Ascending aorta (tissue), 2 donors: Measurements from ENCODE around the gene NACC2. TPM values are rescaled to one million over a fixed set of nuclear protein-coding genes. Genes with fewer than 3 reads are reported as not detected.
A peak's percentile ranks its signal among the peaks of the same experiment; 100 is the strongest.

Experiments used
- DNase-seq, 2 donors: peaks; one replicate each; pipeline ENCODE4 v3.0.0-alpha.2; 2019; ENCODE audit warnings: low spot score in 2 of 2
- H3K27ac ChIP-seq, 2 donors: fragments of 200-600 bp; sonication (generic); one replicate each; pipeline ENCODE4 v1.5.1; 2016 to 2017; ENCODE audit warnings: mild to moderate bottlenecking in 1 of 2
- H3K27me3 ChIP-seq: fragments of 200-600 bp; sonication (generic); one replicate; pipeline ENCODE4 v1.5.1; 2017
- H3K36me3 ChIP-seq, 2 donors: fragments of 200-600 bp; sonication (generic); one replicate each; pipeline ENCODE4 v1.5.1; 2016
- H3K4me1 ChIP-seq, 2 donors: fragments of 200-600 bp; sonication (generic); one replicate each; pipeline ENCODE4 v1.5.1; 2016 to 2017; ENCODE audit warnings: mild to moderate bottlenecking in 1 of 2
- H3K4me3 ChIP-seq, 2 donors: fragments of 200-600 bp; sonication (generic); one replicate each; pipeline ENCODE4 v1.5.1; 2016 to 2017; ENCODE audit warnings: mild to moderate bottlenecking in 1 of 2
- H3K9me3 ChIP-seq, 2 donors: fragments of 200-600 bp; sonication (generic); one replicate each; pipeline ENCODE4 v1.5.1; 2016
- CTCF ChIP-seq, 3 experiments: fragments of 200-600 bp in 2 of 3; fragments of 450-650 bp in 1 of 3; sonication (generic) in 2 of 3; IDR thresholded peaks; one replicate each; pipeline ENCODE4 v1.5.1; 2016 to 2019; ENCODE audit warnings: antibody characterized with exemption in 3 of 3, mild to moderate bottlenecking in 1 of 3, moderate library complexity in 1 of 3
- intact Hi-C: fragments of 100-400 bp; cut with DNase I; formaldehyde crosslinking; loops from one replicate; pipeline ENCODE4 v1.15.1; 2023
- total RNA-seq: library from RNA; depleted of rRNA; stranded (reverse); fragments of >200 nt; gene quantifications from one replicate; pipeline ENCODE4 v1.1.0, GENCODE V29; 2016

The NACC2 gene
- total RNA-seq, 1 donor from 2014 or later, result 72.2 TPM

DNA sequence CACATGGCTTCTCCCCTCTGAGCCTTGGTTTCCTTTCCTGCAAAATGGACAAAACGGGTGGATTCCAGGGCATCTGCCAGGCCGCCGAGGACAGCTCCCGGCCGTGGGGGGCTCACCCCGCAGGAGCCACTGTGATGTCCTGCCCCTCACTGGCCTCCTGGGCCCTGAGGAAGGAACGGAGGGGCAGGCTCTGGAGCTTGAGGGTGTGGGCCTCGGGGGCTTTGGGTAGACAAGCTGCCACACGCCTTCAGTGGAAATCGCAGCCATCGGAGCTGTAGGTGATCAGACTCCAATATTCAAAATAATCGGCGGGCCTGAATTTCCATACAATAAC, 101.7 kb downstream of the NACC2 start:
- no peak for DNase-seq
- H3K27me3 ChIP-seq, result no peaks in the 10 kb centered on the region
- peak overlapping the region; percentile 70 to 72 for H3K27ac ChIP-seq
- no peak for TF ChIP-seq CTCF (IDR thresholded peaks at IDR 0.05)
- peak overlapping the region; percentile 31 to 34 for H3K4me3 ChIP-seq
- peaks cover 10 to 15% of the 10 kb centered on the region in 2 donors for H3K4me1 ChIP-seq
- no peaks in the 10 kb centered on the region for H3K36me3 ChIP-seq
- intact Hi-C loops, result no loop called here
- no peaks in the 10 kb centered on the region for H3K9me3 ChIP-seq

DNA sequence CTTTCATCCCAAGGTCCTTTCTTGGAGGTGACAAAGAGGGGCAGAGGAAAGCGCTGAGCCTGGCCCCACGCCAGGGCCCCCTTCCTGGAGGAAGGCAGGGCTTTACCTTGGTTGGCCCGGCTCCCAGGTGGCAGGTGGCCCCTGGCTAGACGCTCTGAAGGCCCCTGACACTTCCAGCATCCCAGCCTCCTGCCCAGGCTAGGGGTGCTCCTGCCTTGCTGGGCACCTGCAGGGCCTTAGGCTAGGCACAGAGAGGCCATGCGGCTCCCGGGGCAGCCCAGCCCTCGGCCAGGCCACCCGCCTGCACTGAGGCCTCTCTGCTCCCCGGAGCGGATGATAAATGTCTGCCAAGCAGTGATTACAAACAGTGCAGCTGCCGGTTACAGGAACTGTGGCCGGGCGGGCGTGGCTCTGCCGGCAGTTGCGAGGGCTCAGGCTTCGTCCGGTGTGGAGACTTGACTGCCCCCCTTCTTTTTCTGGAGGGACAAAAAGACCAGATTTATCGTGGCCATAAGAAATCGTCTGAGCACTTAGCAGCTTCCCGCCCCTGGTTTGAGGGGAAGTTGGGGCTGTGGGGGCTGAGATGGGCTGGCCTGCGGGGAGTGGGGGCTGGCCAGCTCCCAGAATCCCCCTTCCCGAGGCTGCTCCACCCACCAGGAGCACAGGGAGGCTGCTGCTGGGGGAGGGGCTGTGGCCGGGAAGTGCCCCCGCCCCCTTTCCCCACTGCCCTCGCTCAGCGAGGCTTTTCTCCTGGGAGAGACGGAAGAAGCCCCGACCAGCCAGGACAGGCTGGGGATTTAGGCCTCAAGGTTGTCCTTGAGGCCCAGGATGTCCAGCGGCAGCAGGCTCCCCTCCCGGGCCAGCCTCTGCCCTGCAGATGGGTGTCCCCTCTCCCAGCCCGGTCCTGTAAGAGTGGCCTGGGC, 102.3 kb downstream of the NACC2 start:
- H3K36me3 ChIP-seq, result no peaks in the 10 kb centered on the region
- no peaks in the 10 kb centered on the region for H3K9me3 ChIP-seq
- peak overlapping the region; percentile 31 to 34 for H3K4me3 ChIP-seq
- H3K27me3 ChIP-seq, result no peaks in the 10 kb centered on the region
- TF ChIP-seq CTCF (IDR thresholded peaks at IDR 0.05), result no peak
- DNase-seq, result peak in 1 of 2 donors; percentile 88
- H3K4me1 ChIP-seq, result peaks cover 10 to 15% of the 10 kb centered on the region in 2 donors
- peak overlapping the region; percentile 70 to 72 for H3K27ac ChIP-seq
- intact Hi-C loops, result no loop called here

GRCh38 chr9:135991771-135992170, 103.3 kb downstream of the NACC2 start:
- intact Hi-C loops, result no loop called here
- peak overlapping the region in 1 of 2 donors; percentile 70 for H3K27ac ChIP-seq

DNA sequence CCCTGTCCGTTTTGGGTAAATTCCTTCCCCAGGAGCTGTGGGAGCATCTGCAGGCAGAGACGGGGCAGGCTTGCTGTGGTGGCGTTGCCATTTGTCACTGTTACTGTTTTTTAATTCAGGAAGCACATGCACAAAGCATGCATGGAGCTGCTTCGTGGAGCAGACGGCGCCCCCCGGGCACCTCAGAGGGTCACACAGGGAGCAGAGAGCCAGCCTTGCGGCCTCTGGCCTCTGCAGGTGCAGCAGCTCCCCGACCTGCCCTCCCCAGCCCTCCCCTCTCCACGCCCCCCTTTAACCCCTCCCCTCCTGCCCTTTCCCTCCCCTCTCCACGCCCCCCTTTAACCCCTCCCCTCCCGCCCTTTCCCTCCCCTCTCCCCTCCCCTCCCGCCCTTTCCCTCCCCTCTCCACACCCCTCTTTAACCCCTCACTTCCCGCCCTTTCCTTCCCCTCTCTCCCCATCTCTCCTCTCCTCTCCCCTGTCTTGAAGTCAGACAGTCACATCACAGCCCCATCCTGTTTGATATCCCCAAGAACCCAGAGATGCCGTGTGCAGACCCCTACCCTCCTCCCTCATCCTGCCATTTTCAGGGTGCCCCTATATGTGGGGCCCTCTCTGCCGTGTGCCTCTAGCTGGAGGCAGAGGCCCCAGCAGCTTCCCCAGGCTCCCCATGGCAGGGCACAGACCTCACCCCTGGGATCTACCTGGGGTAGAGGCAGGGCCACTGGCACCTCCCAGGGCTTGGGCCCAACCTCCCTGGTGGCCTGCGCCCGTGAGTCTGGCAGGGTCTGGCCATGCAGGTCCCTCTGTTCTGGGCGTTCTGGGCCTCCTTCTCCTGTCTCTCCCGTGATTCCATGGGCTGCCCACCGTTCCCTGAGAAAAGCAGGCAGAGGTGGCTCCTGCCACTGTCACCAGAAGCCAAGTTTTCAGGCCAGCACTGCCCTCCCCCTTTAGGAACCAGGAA, 104.3 kb downstream of the NACC2 start:
- H3K27ac ChIP-seq, result peak overlapping the region; percentile 3 to 31
- no peaks in the 10 kb centered on the region for H3K36me3 ChIP-seq
- intact Hi-C loops, result no loop called here
- TF ChIP-seq CTCF (IDR thresholded peaks at IDR 0.05), result no peak
- H3K27me3 ChIP-seq, result no peaks in the 10 kb centered on the region
- no peak for DNase-seq
- H3K4me1 ChIP-seq, result peaks cover 10 to 15% of the 10 kb centered on the region in 2 donors
- H3K9me3 ChIP-seq, result no peaks in the 10 kb centered on the region
- H3K4me3 ChIP-seq, result peak overlapping the region in 1 of 2 donors; percentile 38

More at GRCh38 chr9:135991771-135992170, 103.3 kb downstream of the NACC2 start:
- Histone ChIP-seq H3K9me3 (no peaks in the 10 kb centered on the region), H3K4me3 (no peak overlapping the region), H3K4me1 (peaks cover 10 to 15% of the 10 kb centered on the region in 2 donors), H3K36me3 (no peaks in the 10 kb centered on the region), H3K27me3 (no peaks in the 10 kb centered on the region)
- no peak for TF ChIP-seq CTCF (IDR thresholded peaks at IDR 0.05)
- DNase-seq, result no peak

GRCh38 chr9:135989722-135990467, 105.2 kb downstream of the NACC2 start:
- H3K4me1 ChIP-seq, result peaks cover 10 to 15% of the 10 kb centered on the region in 2 donors
- H3K27me3 ChIP-seq, result no peaks in the 10 kb centered on the region
- TF ChIP-seq CTCF (IDR thresholded peaks at IDR 0.05), result no peak
- intact Hi-C loops, result no loop called here
- no peaks in the 10 kb centered on the region for H3K9me3 ChIP-seq
- no peak for DNase-seq
- no peaks in the 10 kb centered on the region for H3K36me3 ChIP-seq
- H3K4me3 ChIP-seq, result peak overlapping the region in 1 of 2 donors; percentile 38
- H3K27ac ChIP-seq, result no peak overlapping the region
